Upper lobe of right lung (tissue), 1 donor: ENCODE data around the gene DDX17. TPM values are rescaled to one million over a fixed set of nuclear protein-coding genes. Genes with fewer than 3 reads are reported as not detected.

Source experiments
- ATAC-seq: fragments of 200-7000 bp; cut with Tn5 transposase; one replicate; pipeline ENCODE4 v1.9.1; 2020; ENCODE audit warnings: mild to moderate bottlenecking, moderate library complexity
- DNase-seq: peaks from one replicate; pipeline ENCODE4 v3.0.0-alpha.2; 2020
- H3K27ac ChIP-seq: fragments of 200-600 bp; one replicate; pipeline ENCODE4 v1.8.0; 2022
- H3K27me3 ChIP-seq: fragments of 200-600 bp; one replicate; pipeline ENCODE4 v1.8.0; 2022; ENCODE audit warnings: mild to moderate bottlenecking
- H3K36me3 ChIP-seq: fragments of 200-600 bp; one replicate; pipeline ENCODE4 v1.8.0; 2022
- H3K4me1 ChIP-seq: fragments of 200-600 bp; one replicate; pipeline ENCODE4 v1.8.0; 2022
- H3K4me3 ChIP-seq: fragments of 200-600 bp; one replicate; pipeline ENCODE4 v1.8.0; 2022; ENCODE audit warnings: mild to moderate bottlenecking
- H3K9me3 ChIP-seq: fragments of 200-600 bp; one replicate; pipeline ENCODE4 v1.8.0; 2022
- CTCF ChIP-seq: fragments of 200-600 bp; IDR thresholded peaks from one replicate; pipeline ENCODE4 v1.8.0; 2022; ENCODE audit warnings: antibody characterized with exemption
- intact Hi-C: fragments of 100-400 bp; cut with DNase I; formaldehyde crosslinking; loops from one replicate; pipeline ENCODE4 v1.11.0; 2022
- total RNA-seq: library from RNA; stranded (reverse); fragmentation: NEBNext Ultra II Directional; extraction: Animal tissue kit (Norgen Biotek cat#: 25700); gene quantifications from one replicate; pipeline ENCODE4 v1.2.1, GENCODE V29; 2021
- donor health status: DM: no; HTN: yes; CAD: no; lungs with severe emphysema.

The DDX17 gene
- total RNA-seq, 1 donor from 2014 or later = 480 TPM

GRCh38 chr22:38490915-38491314 lies 15.2 kb downstream of the DDX17 start:
- no peak overlapping the region for H3K27ac ChIP-seq
- no peaks in the 10 kb centered on the region for H3K9me3 ChIP-seq
- H3K4me3 ChIP-seq = no peak overlapping the region
- DNase-seq (no peak), ATAC-seq (peak; percentile 74)
- H3K27me3 ChIP-seq = no peaks in the 10 kb centered on the region
- TF ChIP-seq CTCF = no peak
- intact Hi-C loops = no loop called here
- H3K36me3 ChIP-seq = peaks cover 100% of the 10 kb centered on the region
- H3K4me1 ChIP-seq = peaks cover 10% of the 10 kb centered on the region

GRCh38 chr22:38490475-38490874 lies 15.6 kb downstream of the DDX17 start:
- DNase-seq (no peak), ATAC-seq (no peak)
- Histone ChIP-seq H3K9me3 (no peaks in the 10 kb centered on the region), H3K4me3 (no peak overlapping the region), H3K4me1 (peaks cover 10% of the 10 kb centered on the region), H3K27me3 (no peaks in the 10 kb centered on the region), H3K27ac (no peak overlapping the region), H3K36me3 (peaks cover 100% of the 10 kb centered on the region)
- intact Hi-C loops = no loop called here
- no peak for TF ChIP-seq CTCF

GRCh38 chr22:38489561-38490145 lies 16.5 kb downstream of the DDX17 start:
- Histone ChIP-seq H3K27me3 (no peaks in the 10 kb centered on the region), H3K9me3 (no peaks in the 10 kb centered on the region), H3K36me3 (peaks cover 100% of the 10 kb centered on the region), H3K4me1 (peaks cover 10% of the 10 kb centered on the region), H3K27ac (no peak overlapping the region), H3K4me3 (no peak overlapping the region)
- TF ChIP-seq CTCF = no peak
- peak; percentile 24 for ATAC-seq
- intact Hi-C loops = no loop called here
- no peak for DNase-seq

- ATAC-seq = no peak
- Histone ChIP-seq H3K4me3 (no peak overlapping the region), H3K27ac (no peak overlapping the region), H3K27me3 (no peaks in the 10 kb centered on the region), H3K9me3 (no peaks in the 10 kb centered on the region), H3K36me3 (peaks cover 100% of the 10 kb centered on the region), H3K4me1 (peaks cover 10% of the 10 kb centered on the region)
- TF ChIP-seq CTCF = no peak
- DNase-seq = no peak
- intact Hi-C loops = no loop called here
Observed at GRCh38 chr22:38489142-38489541, 17.0 kb downstream of the DDX17 start.

GRCh38 chr22:38487946-38488345 lies 18.2 kb downstream of the DDX17 start:
- peaks cover 100% of the 10 kb centered on the region for H3K36me3 ChIP-seq

More at GRCh38 chr22:38487946-38488345, 18.2 kb downstream of the DDX17 start:
- no peak for TF ChIP-seq CTCF
- Histone ChIP-seq H3K27ac (no peak overlapping the region), H3K27me3 (no peaks in the 10 kb centered on the region), H3K4me1 (peaks cover 10% of the 10 kb centered on the region), H3K4me3 (no peak overlapping the region), H3K9me3 (no peaks in the 10 kb centered on the region)
- intact Hi-C loops = no loop called here
- ATAC-seq (no peak), DNase-seq (no peak)
